CD14-positive monocyte (primary cell): ENCODE results near the gene KIAA1755. TPM values are rescaled to one million over a fixed set of nuclear protein-coding genes. Genes with fewer than 3 reads are reported as not detected.

Experiments
- DNase-seq, 3 donors: peaks; one replicate each; pipeline ENCODE4 v3.0.0-alpha.2; 2011 to 2022
- H2AFZ ChIP-seq: 2 replicates; pipeline ENCODE4 v1.6.0; 2012; ENCODE audit warnings: mild to moderate bottlenecking, low read depth, low read length, inconsistent platforms; ENCODE audit not compliant: insufficient read depth, poor library complexity, severe bottlenecking
- H3K27ac ChIP-seq, 2 donors: 1 replicate in 1 of 2; 2 replicates in 1 of 2; pipeline ENCODE4 v1.5.1; 2012 to 2013; ENCODE audit warnings: low read length in 2 of 2, control low read depth in 1 of 2, inconsistent platforms in 1 of 2, low read depth in 1 of 2, mild to moderate bottlenecking in 1 of 2
- H3K27me3 ChIP-seq, 2 donors: one replicate each; pipeline versions ENCODE4 v1.6.0 to v1.6.1; 2011 to 2013; ENCODE audit warnings: low read length in 2 of 2; ENCODE audit not compliant: control insufficient read depth in 2 of 2, insufficient read depth in 2 of 2
- H3K36me3 ChIP-seq, 2 donors: replicated peaks in 1 of 2; 1 replicate in 1 of 2; 2 replicates in 1 of 2; pipeline versions ENCODE4 v1.5.1 to v1.6.1; 2012 to 2013; ENCODE audit warnings: low read length in 2 of 2, control low read depth in 1 of 2, inconsistent platforms in 1 of 2, mild to moderate bottlenecking in 1 of 2; ENCODE audit not compliant: insufficient read depth in 2 of 2, control insufficient read depth in 1 of 2
- H3K4me1 ChIP-seq, 2 donors: 1 replicate in 1 of 2; 2 replicates in 1 of 2; pipeline versions ENCODE4 v1.5.1 to v1.6.1; 2012 to 2013; ENCODE audit warnings: low read length in 2 of 2, control low read depth in 1 of 2, inconsistent platforms in 1 of 2, mild to moderate bottlenecking in 1 of 2, moderate library complexity in 1 of 2; ENCODE audit not compliant: insufficient read depth in 2 of 2, control insufficient read depth in 1 of 2
- H3K4me2 ChIP-seq: replicated peaks from 2 replicates; pipeline ENCODE3; 2012; ENCODE audit warnings: low read length, moderate library complexity, mild to moderate bottlenecking; ENCODE audit not compliant: poor library complexity, severe bottlenecking; ENCODE audit errors: extremely low read depth
- H3K4me3 ChIP-seq, 3 experiments: fragments of 200-600 bp in 1 of 3; sonication (generic) in 1 of 3; replicated peaks in 1 of 3; 1 replicate in 2 of 3; 2 replicates in 1 of 3; pipeline ENCODE4 v1.5.1; 2011 to 2013; ENCODE audit warnings: low read length in 3 of 3, mild to moderate bottlenecking in 3 of 3, control low read depth in 2 of 3, low read depth in 2 of 3, inconsistent platforms in 1 of 3, moderate library complexity in 1 of 3
- H3K79me2 ChIP-seq: 2 replicates; pipeline ENCODE4 v1.6.0; 2012; ENCODE audit warnings: mild to moderate bottlenecking, control low read depth, inconsistent platforms, low read length, moderate library complexity; ENCODE audit not compliant: insufficient read depth
- H3K9ac ChIP-seq: 2 replicates; pipeline ENCODE4 v1.6.0; 2017; ENCODE audit warnings: low read length, mild to moderate bottlenecking; ENCODE audit not compliant: insufficient read depth, poor library complexity, severe bottlenecking
- H3K9me3 ChIP-seq, 2 donors: replicated peaks in 1 of 2; 1 replicate in 1 of 2; 2 replicates in 1 of 2; pipeline versions ENCODE4 v1.5.1 to v1.6.1; 2012 to 2013; ENCODE audit warnings: low read length in 2 of 2, control low read depth in 1 of 2; ENCODE audit not compliant: control insufficient read depth in 1 of 2, insufficient read depth in 1 of 2
- H4K20me1 ChIP-seq: 2 replicates; pipeline ENCODE4 v1.6.0; 2012; ENCODE audit warnings: mild to moderate bottlenecking, low read length, control low read depth, moderate library complexity; ENCODE audit not compliant: insufficient read depth
- H3K27ac Mint-ChIP-seq, 7 donors: one replicate each; pipeline ENCODE4 v1.8.0; 2020; ENCODE audit warnings: mild to moderate bottlenecking in 7 of 7, mixed read lengths in 7 of 7, moderate library complexity in 6 of 7, inconsistent platforms in 2 of 7
- H3K27me3 Mint-ChIP-seq, 3 donors: one replicate each; pipeline ENCODE4 v1.8.0; 2021 to 2022; ENCODE audit warnings: low read depth in 3 of 3, mild to moderate bottlenecking in 3 of 3, mixed read lengths in 3 of 3, moderate library complexity in 3 of 3, inconsistent platforms in 1 of 3
- H3K36me3 Mint-ChIP-seq, 2 donors: one replicate each; pipeline ENCODE4 v1.8.0; 2020; ENCODE audit warnings: mixed read lengths in 2 of 2, inconsistent platforms in 1 of 2, mild to moderate bottlenecking in 1 of 2
- H3K4me1 Mint-ChIP-seq: one replicate; pipeline ENCODE4 v1.8.0; 2020; ENCODE audit warnings: mild to moderate bottlenecking, mixed read lengths
- H3K4me3 Mint-ChIP-seq, 2 donors: one replicate each; pipeline ENCODE4 v1.8.0; 2020; ENCODE audit warnings: mild to moderate bottlenecking in 2 of 2, mixed read lengths in 2 of 2, moderate library complexity in 1 of 2
- H3K9me3 Mint-ChIP-seq, 7 donors: one replicate each; pipeline ENCODE4 v1.8.0; 2020 to 2022; ENCODE audit warnings: mixed read lengths in 7 of 7, mild to moderate bottlenecking in 6 of 7, moderate library complexity in 6 of 7, inconsistent platforms in 2 of 7
- CTCF ChIP-seq: fragments of 200-600 bp; IDR thresholded peaks from one replicate; pipeline ENCODE4 v1.8.0; 2022; ENCODE audit warnings: antibody characterized with exemption, mild to moderate bottlenecking
- WGBS: methylation state at CpG from one replicate; pipeline ENCODE4 v1.1.5; 2013; ENCODE audit warnings: missing lambda C conversion rate; ENCODE audit not compliant: insufficient coverage; 5-methylcytosine and 5-hydroxymethylcytosine counted together
- intact Hi-C, 2 donors: fragments of 100-400 bp; cut with micrococcal nuclease; formaldehyde crosslinking; loops; one replicate each; pipeline versions ENCODE4 v1.15.0 to v1.15.1; 2023
- polyA plus RNA-seq, 3 donors: library from polyadenylated mRNA; depleted of rRNA in 1 of 3; unstranded in 2 of 3; stranded (reverse) in 1 of 3; fragments of 300-500 nt in 2 of 3; fragments of >200 nt in 1 of 3; fragmentation: Illumina TruSeq in 2 of 3; gene quantifications; 1 replicate in 2 of 3; 2 replicates in 1 of 3; pipeline ENCODE4 v1.2.3, GENCODE V29; 2012 to 2021

Gene KIAA1755
- polyA plus RNA-seq, 3 donors = not detected

DNA sequence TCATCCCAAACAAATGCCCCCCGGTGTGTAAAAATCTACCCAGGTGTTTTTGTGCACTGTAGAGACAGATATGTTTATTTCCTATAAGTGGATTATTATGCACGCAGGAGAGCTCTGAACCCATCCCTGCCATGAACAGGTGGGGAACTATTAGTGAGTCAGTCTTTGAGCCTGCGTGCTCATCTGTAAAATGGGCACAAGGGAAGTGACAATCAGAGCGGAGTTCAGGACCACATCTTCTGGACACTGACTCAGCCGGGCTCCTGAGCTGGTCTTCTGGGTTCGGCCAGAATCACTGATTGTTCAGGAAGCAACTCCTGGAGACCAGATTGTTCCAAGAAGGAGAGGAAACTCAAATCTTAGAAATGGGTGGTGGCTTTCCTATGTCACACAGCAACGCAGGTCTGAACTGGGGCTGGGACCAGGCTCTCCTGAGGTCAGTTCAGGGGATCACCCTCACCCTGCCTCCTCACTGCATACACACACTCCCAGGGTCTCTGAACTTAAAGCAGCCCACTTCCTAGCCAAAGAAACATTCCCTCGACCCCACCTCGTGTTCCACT, 68.1 kb downstream of the KIAA1755 start:
- no peak overlapping the region for H3K4me3 ChIP-seq
- H2AFZ ChIP-seq = no peak overlapping the region
- no peak overlapping the region for H3K4me2 ChIP-seq
- Mint-ChIP-seq H3K4me3 (no peak overlapping the region), H3K4me1 (peaks cover 49% of the 10 kb centered on the region), H3K9me3 (peaks cover 0 to 6% (median 0%) of the 10 kb centered on the region in 7 donors), H3K27me3 (peaks cover 3 to 6% (median 6%) of the 10 kb centered on the region in 3 donors), H3K36me3 (peaks cover 0 to 3% of the 10 kb centered on the region in 2 donors), H3K27ac (peak overlapping the region in 2 of 7 donors; percentile 41 to 52)
- no peak for DNase-seq
- H3K9ac ChIP-seq = no peak overlapping the region
- TF ChIP-seq CTCF = no peak
- H3K27ac ChIP-seq = no peak overlapping the region
- no peaks in the 10 kb centered on the region for H3K9me3 ChIP-seq
- 95% methylated on average over 6 of the region's 9 CpGs for WGBS
- H3K79me2 ChIP-seq = no peaks in the 10 kb centered on the region
- no peaks in the 10 kb centered on the region for H3K36me3 ChIP-seq
- H3K4me1 ChIP-seq = peaks cover 29 to 39% of the 10 kb centered on the region in 2 donors
- no peaks in the 10 kb centered on the region for H3K27me3 ChIP-seq
- H4K20me1 ChIP-seq = no peaks in the 10 kb centered on the region
- intact Hi-C loops = no loop called here

- Histone ChIP-seq H2AFZ (no peak overlapping the region), H4K20me1 (no peaks in the 10 kb centered on the region), H3K9ac (no peak overlapping the region), H3K4me3 (no peak overlapping the region), H3K27ac (no peak overlapping the region), H3K9me3 (no peaks in the 10 kb centered on the region), H3K36me3 (no peaks in the 10 kb centered on the region), H3K79me2 (no peaks in the 10 kb centered on the region), H3K4me1 (peaks cover 27 to 39% of the 10 kb centered on the region in 2 donors), H3K4me2 (no peak overlapping the region), H3K27me3 (no peaks in the 10 kb centered on the region)
- H3K4me3 Mint-ChIP-seq = no peak overlapping the region
- peak overlapping the region in 2 of 7 donors; percentile 39 to 78 for H3K27ac Mint-ChIP-seq
- peaks cover 0 to 3% of the 10 kb centered on the region in 2 donors for H3K36me3 Mint-ChIP-seq
- intact Hi-C loops = no loop called here
- peaks cover 3 to 6% (median 6%) of the 10 kb centered on the region in 3 donors for H3K27me3 Mint-ChIP-seq
- WGBS = 82% methylated on average over 4 of the region's 5 CpGs
- peaks cover 49% of the 10 kb centered on the region for H3K4me1 Mint-ChIP-seq
- peak in 1 of 3 donors; percentile 28 for DNase-seq
- no peak for TF ChIP-seq CTCF
- peaks cover 0 to 2% (median 0%) of the 10 kb centered on the region in 7 donors for H3K9me3 Mint-ChIP-seq
These were observed 68.9 kb downstream of the KIAA1755 start for GRCh38 chr20:38191654-38192053.
